K562 (cell line): ENCODE results near the gene POMC.

Experiments
- FOXJ3 ChIP-seq: sonication (generic); formaldehyde crosslinking; IDR thresholded peaks from 2 replicates; pipeline ENCODE4 v1.4.0; 2020; ENCODE audit warnings: mild to moderate bottlenecking, missing genetic modification reagents
- MYC ChIP-seq, 2 experiments: fragments of 250-450 bp in 1 of 2; sonication (Bioruptor Pico) in 1 of 2; IDR thresholded peaks; 2 replicates each; pipeline versions ENCODE4 v1.5.1 to v1.6.1; 2012 to 2021; ENCODE audit warnings: low read depth in 2 of 2, borderline replicate concordance in 1 of 2, improper control_type of control experiment in 1 of 2, low read length in 1 of 2, mild to moderate bottlenecking in 1 of 2, moderate library complexity in 1 of 2
- PHF21A ChIP-seq: fragments of 450-650 bp; IDR thresholded peaks from 2 replicates; pipeline ENCODE4 v1.6.1; 2017; ENCODE audit warnings: low read depth, borderline replicate concordance
- SMAD4 ChIP-seq: fragments of 250-450 bp; sonication (Bioruptor Pico); conservative IDR thresholded peaks from 2 replicates; pipeline ENCODE4 v1.8.0; 2021; ENCODE audit warnings: inconsistent platforms, mild to moderate bottlenecking, moderate library complexity
- ZFP30 ChIP-seq: fragments of 250-450 bp; sonication (Bioruptor Pico); IDR thresholded peaks from 2 replicates; pipeline ENCODE4 v1.8.0; 2022; ENCODE audit warnings: moderate library complexity, mild to moderate bottlenecking, inconsistent platforms, borderline replicate concordance
- ZNF274 ChIP-seq: IDR thresholded peaks from 2 replicates; pipeline ENCODE4 v1.6.1; 2011; ENCODE audit warnings: low read depth, mild to moderate bottlenecking, low read length, moderate library complexity, borderline replicate concordance
- TF ChIP-seq, protein P1 (sequence below): fragments of 250-450 bp; sonication (Bioruptor Pico); IDR thresholded peaks from 2 replicates; pipeline ENCODE4 v1.5.0; 2021; ENCODE audit warnings: mild to moderate bottlenecking, borderline replicate concordance

DNA sequence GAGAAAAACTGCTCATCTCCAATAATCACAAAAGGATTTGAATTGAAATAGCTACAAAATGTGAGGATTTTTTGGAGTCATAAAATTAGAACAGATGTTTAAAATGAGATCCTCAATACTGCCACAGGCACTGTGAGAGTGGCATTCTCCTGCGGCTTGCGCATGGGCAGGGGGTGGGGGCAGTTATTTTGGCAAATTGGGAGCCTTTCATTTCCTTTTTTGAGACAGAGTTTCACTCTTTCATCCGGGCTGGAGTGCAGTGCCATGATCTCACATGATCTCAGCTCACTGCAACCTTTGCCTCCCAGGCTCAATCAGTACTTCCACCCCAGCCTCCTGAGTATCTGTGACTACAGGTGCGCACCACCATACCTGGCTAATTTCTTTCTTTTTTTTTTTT is 42.4 kb downstream of the POMC start:
- TF ChIP-seq MYC (IDR thresholded peaks at IDR 0.05; ENCODE audit: low read depth, low read length): no peak
- TF ChIP-seq MYC (CRISPR knock-in tag; IDR thresholded peaks at IDR 0.05; ENCODE audit: borderline replicate concordance, low read depth): no peak
- TF ChIP-seq, protein P1, sequence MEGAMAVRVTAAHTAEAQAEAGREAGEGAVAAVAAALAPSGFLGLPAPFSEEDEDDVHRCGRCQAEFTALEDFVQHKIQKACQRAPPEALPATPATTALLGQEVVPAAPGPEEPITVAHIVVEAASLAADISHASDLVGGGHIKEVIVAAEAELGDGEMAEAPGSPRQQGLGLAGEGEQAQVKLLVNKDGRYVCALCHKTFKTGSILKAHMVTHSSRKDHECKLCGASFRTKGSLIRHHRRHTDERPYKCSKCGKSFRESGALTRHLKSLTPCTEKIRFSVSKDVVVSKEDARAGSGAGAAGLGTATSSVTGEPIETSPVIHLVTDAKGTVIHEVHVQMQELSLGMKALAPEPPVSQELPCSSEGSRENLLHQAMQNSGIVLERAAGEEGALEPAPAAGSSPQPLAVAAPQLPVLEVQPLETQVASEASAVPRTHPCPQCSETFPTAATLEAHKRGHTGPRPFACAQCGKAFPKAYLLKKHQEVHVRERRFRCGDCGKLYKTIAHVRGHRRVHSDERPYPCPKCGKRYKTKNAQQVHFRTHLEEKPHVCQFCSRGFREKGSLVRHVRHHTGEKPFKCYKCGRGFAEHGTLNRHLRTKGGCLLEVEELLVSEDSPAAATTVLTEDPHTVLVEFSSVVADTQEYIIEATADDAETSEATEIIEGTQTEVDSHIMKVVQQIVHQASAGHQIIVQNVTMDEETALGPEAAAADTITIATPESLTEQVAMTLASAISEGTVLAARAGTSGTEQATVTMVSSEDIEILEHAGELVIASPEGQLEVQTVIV (CRISPR knock-in tag): no peak
- TF ChIP-seq ZNF274: no peak
- TF ChIP-seq ZFP30 (CRISPR knock-in tag): no peak
- TF ChIP-seq SMAD4 (CRISPR knock-in tag): no peak
- no peak for TF ChIP-seq FOXJ3 (CRISPR knock-in tag)
- no peak for TF ChIP-seq PHF21A
